COLO829 (cell line): Measurements from ENCODE around the gene CLDND1.
"Not testable (repeated sequence)": the region's sequence is repeated elsewhere in the genome, so short reads cannot be mapped to it uniquely, and the experiment has no call there.

Experiments
- DNase-seq: peaks from one replicate; pipeline ENCODE4 v3.0.0; 2012; ENCODE audit warnings: low spot score

Gene CLDND1

DNA sequence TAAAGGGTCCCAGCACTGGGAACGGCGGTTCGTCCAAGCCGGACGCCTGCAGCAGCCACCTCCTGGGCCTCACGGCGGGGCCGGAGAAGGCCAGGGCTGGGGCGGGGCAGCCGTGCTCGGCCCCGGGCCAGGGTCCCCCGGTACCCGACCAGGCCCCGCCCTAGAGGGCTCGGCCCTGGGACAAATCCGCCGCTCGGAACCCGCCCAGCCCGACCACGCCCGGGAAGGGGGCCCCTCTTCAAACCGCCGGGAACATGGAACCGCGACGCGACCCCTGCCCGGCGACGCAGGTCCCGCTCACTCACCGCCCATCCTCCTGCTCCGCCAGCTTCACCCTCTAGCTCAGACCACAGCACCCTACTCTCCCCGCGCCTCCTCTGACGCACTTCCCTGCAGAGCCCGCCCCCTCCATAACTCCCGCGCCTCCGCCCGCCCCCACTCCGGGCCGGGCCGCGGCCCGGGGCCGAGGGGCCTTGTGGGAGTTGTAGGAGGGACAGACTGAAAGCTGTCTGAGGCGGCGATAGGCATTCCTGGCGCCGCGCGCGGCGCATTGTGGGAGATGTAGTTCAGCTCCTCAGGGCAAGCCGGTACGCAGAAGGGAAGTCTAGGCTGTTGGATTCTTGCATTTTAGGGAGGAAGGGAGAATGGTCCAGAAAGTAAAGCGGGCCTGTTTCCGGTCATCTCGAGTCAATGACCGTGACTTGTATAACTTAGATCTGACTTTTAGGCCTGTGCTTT lies at the start of gene CLDND1:
Gene CLDND1 (minus strand): TSS at position 359 of the 738 bp plus-strand sequence. CDS start 1,478 bp downstream, outside the sequence.
- DNase-seq: peak; percentile 97

DNA sequence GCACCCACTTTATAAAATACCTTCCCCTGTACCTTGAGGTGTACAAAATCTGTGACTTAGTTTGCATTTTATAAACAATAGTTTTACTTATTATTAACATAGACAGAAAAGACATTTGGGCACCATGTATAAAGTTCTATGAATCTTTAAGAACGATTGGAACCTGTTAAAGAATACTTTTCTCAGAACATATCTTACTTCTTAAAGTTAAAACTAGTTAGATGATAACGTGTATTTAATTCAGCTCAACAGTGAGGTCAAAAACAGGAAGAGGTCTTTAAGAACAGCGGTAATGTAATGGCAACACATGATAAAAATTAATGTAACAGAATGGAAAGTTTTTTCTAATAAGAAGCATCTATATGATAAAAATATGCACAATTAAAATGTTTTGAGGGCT lies 45.7 kb upstream of the CLDND1 start:
- no peak for DNase-seq

DNA sequence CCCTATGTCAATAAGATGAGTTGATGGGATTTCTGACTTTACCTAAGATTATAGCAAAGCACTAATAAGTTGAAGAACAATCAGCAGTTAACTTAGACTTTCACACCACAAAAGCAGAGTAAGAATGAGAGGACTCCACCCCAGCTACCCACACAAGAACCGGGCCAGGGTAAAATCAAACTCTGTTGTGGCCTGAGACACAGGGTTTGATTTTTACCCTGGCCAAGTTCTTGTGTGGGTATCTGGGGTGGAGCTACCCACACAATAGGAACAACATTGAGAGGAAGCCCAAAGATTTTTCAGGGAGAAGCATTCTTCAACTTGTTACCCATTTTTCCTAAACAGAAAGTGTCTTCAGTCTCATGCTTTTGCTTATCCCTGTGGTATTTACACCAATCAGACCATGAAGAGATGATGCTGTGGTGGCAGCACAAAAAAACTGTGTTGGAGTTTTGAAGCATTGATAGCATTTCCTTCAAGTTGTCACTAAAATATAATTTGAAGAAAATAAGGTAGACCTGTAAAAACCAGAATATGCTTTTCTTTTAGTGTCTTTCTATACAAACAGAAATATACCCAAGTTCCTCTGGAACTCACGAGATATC lies 45.1 kb upstream of the CLDND1 start:
- DNase-seq: no peak

DNA sequence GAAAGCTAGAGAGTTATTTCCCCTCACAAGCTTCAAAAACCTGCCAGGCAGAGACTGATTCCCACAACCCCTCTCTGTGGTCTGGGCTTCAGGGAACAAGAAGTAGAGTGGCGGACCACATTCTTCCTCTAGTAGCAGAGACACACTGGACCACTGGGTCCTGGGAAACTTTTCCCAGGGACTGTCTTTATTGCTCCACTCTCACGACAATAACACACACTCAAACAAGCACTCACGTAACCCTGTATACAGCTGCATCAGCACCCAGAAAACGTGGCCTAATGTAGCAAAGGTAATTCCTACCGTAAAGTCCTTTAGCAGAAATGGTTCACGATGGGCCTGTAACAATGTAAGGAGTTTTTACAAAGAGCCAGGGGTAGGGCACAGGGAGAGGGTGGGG lies 43.1 kb upstream of the CLDND1 start:
- no peak for DNase-seq

DNA sequence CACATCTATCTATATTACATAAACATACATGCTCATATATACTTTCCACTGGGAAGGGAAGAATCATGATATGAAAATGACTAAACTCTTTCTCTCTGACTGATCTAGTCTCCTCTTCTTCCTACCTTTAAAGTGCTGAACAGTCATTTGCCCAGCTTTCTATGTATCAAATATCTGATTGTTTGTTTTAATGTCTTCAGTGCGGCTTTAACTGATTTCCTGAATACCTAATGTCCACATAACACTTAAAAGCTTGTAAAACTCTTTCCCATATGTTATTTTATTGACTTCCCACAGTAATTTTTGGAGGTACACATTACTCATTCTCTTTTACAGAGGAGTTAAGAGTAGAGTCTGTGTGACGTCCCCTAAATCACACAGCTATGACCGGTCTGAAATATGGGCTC lies 42.5 kb upstream of the CLDND1 start:
- DNase-seq: no peak

DNA sequence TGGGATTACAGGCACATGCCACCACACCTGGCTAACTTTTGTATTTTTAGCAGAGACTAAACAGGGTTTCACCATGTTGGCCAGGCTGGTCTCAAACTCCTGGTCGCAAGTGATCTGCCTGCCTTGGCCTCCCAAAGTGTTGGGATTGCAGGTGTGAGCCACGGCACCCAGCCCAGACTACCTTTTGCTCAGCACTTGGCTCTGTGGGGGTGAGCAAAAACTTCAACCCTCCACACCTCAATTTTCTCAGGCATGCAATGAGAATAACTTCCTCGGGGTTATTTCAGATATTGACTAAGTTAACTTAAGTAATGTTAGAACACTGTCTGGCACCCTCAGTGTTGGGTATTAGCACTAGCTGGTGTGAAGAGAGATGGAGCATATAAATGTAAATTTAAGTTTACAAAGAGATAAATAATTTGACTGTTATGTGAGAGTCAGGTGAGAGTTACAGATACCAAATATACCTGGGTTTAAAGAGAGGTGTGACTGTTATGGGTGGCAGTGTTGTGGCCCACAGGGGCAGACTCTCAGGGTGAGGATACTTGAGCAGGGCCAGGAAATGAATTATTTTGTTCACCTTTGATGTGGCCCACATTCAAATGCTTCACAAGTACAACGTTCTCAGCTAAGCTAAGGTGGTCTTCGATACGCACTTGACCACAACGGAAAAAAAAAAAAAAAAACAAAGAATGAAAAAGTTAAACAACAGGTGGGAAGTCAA lies 41.7 kb upstream of the CLDND1 start:
- DNase-seq: no peak

DNA sequence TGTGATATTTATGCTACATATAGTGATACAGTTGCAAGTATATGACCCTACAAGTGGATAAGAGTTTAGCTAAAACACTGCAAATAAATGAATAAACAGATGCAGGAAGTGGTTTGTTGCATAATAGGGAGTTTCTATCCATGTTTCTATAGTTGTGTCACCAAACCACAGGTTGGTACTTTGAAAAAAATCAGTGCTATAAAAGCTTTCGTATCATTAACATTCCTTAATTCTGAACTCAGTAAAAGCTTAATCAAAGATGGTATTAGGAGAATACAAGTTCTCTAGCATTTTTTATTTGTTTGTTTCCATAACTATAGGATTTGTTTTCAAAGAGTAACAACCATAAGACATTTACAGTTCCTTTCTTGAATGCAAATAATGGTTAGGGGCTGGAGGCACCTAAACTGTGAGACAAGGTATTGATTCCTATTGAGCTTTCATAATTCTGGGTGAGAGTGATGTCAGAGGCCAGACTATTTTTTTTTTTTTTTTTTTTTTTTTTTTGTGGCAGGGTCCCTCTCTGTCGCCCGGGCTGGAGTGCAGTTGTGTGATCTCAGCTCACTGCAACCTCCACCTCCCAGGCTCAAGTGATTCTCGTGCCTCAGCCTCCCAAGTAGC lies 41.1 kb upstream of the CLDND1 start:
- no peak for DNase-seq

DNA sequence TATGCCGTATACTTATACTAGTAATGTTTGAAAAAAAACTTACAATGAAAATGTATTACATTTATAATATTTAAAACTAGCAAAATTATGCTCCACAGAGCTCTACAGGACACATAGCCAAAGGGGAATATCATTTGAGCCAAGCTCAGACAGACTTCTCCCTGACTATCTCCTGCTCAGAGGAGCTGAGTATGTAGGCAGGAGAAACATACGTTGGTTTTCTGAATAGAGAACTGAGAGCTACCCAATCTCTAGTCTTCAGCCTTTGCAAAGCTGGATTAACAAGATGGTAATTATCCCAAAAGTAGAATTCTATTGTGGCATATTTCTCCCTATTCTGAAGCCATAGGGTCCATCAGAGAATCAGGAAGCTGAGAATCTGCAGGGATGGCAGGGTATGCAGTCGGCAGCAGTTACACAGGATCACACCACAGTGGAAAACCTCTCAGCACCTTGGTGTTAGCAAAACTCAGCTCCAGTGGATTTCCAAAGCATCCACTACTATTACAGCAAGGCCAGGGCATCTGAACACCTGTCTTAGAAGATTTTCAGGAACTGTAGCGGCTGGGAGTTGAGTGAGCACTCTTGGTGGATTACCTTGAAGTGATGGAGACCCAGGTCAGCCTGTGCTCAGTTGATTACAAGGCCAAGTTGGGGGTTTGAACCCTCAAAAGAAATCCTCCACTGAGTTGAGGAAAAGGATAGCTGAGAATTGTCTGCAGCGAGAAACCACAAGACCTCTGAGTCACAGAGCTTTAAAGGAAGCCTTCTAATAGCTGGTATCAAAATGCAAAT lies 39.2 kb upstream of the CLDND1 start:
- DNase-seq: peak; percentile 53

DNA sequence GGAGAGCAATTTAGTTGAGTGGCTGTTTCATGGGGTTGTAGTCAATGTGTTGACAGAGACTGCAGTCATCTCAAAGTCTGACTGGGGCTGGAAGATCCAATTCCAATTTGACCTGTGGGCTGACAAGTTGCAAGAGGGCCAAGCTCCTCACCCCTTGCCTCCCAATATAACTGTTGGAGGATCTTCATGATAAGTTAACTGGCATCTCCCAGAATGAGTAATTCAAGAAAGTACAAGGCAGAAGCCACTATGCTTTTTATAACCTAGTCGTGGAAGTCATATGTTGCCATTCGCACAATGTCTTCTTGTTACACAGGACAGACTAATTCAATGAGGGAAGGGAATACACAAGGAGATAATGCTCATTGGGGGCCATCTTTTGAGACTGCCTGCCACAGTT lies 38.2 kb upstream of the CLDND1 start:
- DNase-seq: peak; percentile 26

DNA sequence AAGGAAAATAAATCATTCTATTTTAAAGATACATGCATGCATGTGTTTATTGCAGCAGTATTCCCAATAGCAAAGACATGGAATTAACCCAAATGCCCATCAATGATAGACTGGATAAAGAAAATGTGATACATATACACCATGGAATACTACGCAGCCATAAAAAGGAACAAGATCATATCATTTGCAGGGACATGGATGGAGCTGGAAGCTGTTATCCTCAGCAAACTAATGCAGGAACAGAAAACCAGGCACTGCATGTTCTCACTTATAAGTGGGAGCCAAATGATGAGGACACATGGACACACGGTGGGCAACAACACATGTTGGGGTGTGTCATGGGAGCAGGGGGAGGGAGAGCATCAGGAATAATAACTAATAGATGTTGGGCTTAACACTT lies 37.1 kb upstream of the CLDND1 start:
- not testable (repeated sequence) for DNase-seq

DNA sequence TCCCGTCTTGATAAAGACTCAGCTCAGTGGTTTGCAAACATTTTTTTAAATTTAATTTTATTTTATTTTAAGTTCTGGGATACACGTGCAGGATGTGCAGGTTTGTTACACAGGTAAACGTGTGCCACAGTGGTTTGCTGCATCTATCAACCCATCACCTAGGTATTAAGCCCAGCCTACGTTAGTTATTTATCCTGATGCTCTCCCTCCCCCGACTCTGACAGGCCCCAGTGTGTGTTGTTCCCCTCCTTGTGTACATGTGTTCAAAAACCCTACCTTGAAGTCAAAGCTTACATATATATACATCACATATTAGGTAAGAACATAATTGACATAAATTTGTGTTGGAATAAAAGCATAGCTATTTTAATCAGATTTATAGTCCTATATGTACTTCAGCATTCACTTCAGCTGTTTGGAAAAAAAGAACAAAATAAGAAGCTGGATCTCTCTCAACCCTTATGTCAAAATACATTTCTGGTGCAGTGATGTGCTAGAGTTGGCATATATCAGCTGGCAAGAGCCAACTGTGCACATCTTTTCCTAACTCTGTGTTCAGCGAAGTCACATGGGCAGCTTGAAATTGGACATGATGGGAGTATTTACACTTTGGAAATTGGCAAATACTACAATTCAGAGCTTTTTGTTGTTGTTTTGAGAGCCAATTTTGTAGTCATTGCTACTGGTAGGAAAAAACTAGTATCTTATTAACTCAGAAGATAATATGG lies 35.6 kb upstream of the CLDND1 start:
- no peak for DNase-seq

DNA sequence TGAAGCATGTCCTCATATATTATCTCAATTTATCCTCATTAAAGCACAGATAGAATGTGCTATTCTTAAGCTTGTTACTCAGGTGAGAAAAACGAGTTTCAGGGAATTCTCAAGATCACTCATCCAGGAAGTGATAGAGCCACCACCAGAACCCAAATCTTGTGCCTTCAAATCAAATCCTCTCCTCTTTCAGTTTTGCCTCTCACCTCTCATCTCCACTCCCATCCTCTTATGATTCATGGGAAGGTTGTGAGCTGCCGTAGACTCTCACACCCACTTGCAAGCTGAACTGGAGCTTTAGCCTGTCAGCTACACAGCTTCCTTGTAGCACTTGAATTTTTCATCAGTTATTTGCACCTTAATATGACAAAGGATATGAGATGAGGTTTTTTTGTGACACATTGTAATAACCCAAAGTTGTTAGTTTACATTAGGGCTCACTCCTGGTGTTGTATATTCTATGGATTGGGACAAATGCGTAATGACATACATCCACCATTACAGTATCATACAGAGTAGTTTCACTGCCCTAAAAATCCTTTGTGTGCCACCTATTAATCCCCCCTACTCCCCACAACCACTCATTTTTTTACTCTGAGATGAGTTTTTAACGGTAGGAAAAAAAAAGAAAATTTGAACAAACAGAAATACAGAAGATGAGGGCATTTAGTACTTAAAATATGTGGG lies 34.8 kb upstream of the CLDND1 start:
- no peak for DNase-seq

DNA sequence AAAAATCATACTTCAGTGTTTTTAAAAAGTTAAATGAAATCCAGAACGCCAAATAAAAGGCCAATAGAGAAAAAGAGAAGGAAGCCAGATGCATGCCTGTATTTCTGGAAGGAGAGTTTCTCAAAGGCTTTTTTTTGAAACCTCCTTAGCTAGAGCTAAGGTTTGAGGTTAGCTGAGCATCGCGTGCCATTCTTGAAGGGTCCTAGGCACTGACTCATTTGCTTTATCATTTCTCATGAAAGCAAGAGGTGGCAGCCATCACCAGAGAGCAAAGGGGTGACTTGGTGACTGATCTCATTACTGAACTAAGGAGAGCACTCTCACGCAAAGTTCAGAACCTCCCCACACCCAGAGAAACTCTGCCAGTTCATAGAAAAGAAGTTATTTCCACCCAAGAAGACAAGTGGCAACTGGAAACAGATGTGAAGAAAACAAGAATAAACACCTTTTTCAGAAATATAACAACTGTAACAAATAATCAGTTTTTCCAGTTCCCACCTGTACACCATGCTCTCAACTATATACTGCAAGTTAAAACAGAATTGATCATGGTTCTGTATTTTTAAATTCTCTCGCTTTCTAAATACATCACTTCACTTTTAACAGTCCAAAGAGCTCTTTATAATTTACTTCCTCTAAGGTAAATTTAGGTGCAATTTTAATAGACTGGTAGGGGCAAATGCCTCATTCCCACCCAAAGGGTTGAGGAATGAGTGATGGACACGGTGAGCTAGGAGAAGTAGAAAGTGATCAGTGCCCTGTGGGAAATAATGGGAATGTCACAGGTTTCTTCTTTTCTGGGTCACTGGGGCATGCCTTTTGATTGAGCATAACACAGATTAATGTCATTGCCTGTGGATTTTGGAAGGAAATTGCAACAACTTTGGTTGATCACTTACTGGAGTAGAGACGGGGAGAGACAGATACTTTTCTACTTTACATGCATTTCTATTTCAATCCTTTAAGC lies 33.7 kb upstream of the CLDND1 start:
- DNase-seq: no peak

DNA sequence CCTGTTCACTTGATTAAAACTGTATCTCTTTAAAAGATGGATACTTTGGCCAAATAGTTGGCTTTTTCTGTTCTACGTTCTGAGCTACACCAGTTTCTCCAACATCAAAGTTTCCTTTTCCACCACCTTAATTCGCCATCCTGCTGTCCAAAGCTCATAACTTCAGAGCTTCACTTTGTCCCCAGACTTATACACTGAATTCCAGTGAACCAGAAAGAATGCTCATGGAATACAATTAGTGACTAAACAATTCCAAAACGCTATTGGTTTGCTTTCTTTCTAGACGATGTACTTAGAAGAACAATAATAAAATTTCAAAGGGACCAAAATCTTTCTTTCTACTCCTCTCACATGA lies 32.3 kb upstream of the CLDND1 start:
- DNase-seq: no peak

DNA sequence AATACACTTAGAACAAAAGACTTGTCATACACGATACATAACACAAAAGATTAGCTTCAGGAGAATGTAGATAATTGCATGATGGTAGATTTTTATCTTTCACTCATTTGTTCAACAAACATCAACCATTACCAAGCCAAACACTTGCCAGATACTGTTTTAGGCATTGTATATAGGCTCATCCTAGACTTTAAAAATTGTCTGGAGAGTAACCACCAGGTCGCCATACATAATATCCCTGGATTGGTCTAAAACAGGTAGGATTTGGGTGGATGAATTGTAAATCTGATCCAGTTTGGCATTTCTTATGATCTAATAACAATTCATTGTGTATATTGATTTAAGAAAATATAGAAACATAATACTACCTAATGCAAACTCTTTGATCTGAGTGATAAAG lies 31.9 kb upstream of the CLDND1 start:
- DNase-seq: no peak

DNA sequence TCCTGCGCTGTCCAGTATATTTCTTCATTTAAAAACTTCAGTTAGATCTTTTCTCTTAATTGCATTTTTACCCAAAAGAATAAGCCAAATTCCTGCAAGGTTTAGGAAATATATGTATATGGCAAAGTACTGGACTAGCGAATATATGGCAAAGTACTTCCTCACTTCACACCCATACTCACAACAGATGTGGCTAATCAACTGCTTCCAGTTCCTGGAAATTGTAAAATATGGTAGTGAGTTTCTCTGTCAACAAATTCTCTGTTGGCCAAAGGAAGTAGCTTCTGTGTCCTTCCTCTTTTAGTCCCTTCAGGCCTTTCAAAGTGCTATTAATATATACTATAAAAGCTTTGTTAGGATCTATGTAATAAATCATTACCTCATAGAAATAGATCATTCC lies 31.1 kb upstream of the CLDND1 start:
- DNase-seq: no peak

DNA sequence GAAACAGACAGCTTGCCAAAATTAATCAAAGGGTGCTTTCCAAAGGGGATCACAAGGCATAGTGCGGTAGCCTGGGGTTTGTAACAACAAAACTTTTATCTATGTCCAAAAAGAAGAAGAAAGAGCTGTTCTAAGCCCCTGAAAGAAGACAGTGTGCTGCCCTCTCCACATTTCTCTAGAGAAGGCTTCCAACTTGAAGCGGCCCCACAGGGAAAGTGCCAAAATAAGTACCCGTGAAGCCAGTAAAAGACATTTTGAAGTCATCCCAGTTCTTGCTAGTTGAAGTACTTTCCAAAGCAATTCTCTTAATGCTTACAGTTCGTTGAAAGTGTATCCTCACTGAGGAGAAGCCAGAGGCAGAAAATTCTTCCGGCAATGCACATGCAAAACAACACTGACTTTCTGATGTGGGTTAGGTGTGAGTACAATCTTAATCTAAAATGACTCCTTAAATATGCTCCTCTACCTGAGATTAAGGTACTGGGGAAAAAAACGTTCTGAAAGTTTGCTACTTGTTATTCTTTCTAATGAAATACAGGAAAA lies 30.4 kb upstream of the CLDND1 start:
- peak; percentile 68 for DNase-seq

DNA sequence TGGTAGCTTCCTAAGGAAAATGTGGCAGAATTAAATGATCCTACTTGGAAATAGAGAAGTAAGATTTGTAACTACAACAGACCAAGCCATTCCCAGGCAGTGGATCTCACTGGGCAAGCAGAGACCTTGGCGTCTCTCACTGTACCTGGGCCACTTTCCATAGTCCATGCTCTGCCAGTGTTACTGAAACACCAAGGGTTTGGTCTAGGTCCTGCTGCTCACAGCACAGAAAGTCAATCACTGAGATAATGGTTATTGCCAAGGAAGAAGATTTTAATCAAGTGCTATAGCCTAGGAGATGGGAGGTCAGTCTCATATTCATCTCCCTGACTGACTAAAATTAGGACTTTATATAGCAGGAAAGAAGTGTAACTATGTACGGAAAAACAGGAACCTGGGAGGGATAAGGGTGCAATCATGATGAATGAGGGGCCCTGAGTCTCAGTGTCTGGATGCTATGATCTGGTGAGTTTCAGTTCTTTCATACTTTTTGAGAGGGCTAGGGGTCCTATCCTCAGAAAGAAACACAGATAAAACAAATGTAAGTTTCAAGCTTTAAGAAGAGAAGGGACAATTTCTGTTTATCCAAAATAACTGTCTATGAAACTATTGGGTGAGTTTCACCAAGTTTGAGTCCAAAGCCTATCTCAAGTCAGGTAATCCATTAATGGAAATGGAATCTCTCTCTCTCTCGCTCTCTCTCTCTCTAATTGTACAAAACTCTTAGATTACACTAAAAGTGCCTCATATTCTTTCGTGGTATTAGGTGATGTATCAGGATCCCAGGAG lies 29.7 kb upstream of the CLDND1 start:
- no peak for DNase-seq
